Osteoblast (primary cell): ENCODE results near the gene BAIAP3. TPM values are rescaled to one million over a fixed set of nuclear protein-coding genes. Genes with fewer than 3 reads are reported as not detected.

Source experiments
- DNase-seq: peaks from one replicate; pipeline ENCODE4 v3.0.0; 2011; ENCODE audit warnings: low spot score, mixed read lengths; ENCODE audit not compliant: insufficient read length; ENCODE audit errors: missing footprints
- H2AFZ ChIP-seq: 2 replicates; pipeline ENCODE4 v1.6.0; 2011; ENCODE audit warnings: mild to moderate bottlenecking, low read length
- H3K27ac ChIP-seq: 2 replicates; pipeline ENCODE4 v1.5.1; 2011; ENCODE audit warnings: mild to moderate bottlenecking, low read depth, low read length, moderate library complexity
- H3K27me3 ChIP-seq: 2 replicates; pipeline ENCODE4 v1.6.0; 2012; ENCODE audit warnings: mild to moderate bottlenecking, control low read depth, inconsistent platforms, low read length, moderate library complexity; ENCODE audit not compliant: insufficient read depth
- H3K36me3 ChIP-seq: 2 replicates; pipeline ENCODE4 v1.5.1; 2011; ENCODE audit warnings: mild to moderate bottlenecking, low read length, control low read depth, moderate library complexity; ENCODE audit not compliant: insufficient read depth
- H3K4me1 ChIP-seq: 2 replicates; pipeline ENCODE4 v1.5.1; 2011; ENCODE audit warnings: mild to moderate bottlenecking, low read length, control low read depth, moderate library complexity; ENCODE audit not compliant: insufficient read depth
- H3K4me2 ChIP-seq: 2 replicates; pipeline ENCODE4 v1.6.0; 2011; ENCODE audit warnings: mild to moderate bottlenecking, low read length; ENCODE audit not compliant: insufficient read depth
- H3K4me3 ChIP-seq: fragments of 200-600 bp; sonication (generic); 3 replicates; pipeline ENCODE4 v1.5.1; 2012; ENCODE audit warnings: mild to moderate bottlenecking, low read length, inconsistent platforms; ENCODE audit not compliant: insufficient read depth
- H3K79me2 ChIP-seq: 2 replicates; pipeline ENCODE4 v1.6.0; 2012; ENCODE audit warnings: mild to moderate bottlenecking, low read length, control low read depth, inconsistent platforms; ENCODE audit not compliant: insufficient read depth
- H3K9me3 ChIP-seq: 2 replicates; pipeline ENCODE4 v1.5.1; 2011; ENCODE audit warnings: low read depth, low read length, control low read depth
- H4K20me1 ChIP-seq: 2 replicates; pipeline ENCODE4 v1.6.0; 2012; ENCODE audit warnings: mild to moderate bottlenecking, low read length, control low read depth; ENCODE audit not compliant: insufficient read depth
- total RNA-seq: library from RNA; depleted of rRNA; stranded (reverse); fragments of >200 nt; gene quantifications from 2 replicates; pipeline ENCODE4 v1.2.3, GENCODE V29; 2012
- TF ChIP-seq, protein P1 (sequence below): IDR thresholded peaks from 2 replicates; pipeline ENCODE4 v1.5.1; 2011; ENCODE audit warnings: mild to moderate bottlenecking, low read depth, low read length, moderate library complexity; ENCODE audit errors: extremely low read depth

The BAIAP3 gene
- total RNA-seq, 1 donor: under 0.01 TPM

DNA sequence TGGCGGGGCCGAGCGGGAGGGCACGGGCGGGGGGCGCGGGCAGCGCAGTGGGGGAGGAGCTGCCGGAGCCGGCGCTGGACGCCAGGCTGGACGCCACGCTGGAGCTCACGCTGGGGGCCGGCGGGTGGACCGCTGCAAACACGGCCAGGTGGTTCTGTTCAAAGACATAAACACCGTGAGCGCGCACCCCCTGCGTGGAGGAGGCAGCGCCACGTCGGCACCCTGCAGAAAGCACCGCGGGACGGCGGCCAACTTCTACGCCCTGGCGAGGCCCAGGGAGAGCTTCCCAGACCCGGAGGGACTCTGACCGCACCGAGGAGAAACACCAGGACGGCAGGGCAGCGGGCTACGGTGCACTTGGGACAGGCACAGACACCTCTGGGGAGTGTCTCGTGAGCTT lies 51.8 kb downstream of the BAIAP3 start:
- Histone ChIP-seq H3K4me1 (no peaks in the 10 kb centered on the region), H3K27me3 (no peaks in the 10 kb centered on the region), H2AFZ (no peak overlapping the region), H3K27ac (no peak overlapping the region), H4K20me1 (no peaks in the 10 kb centered on the region), H3K79me2 (no peaks in the 10 kb centered on the region), H3K36me3 (peaks cover 1% of the 10 kb centered on the region), H3K9me3 (no peaks in the 10 kb centered on the region), H3K4me2 (no peak overlapping the region), H3K4me3 (no peak overlapping the region)
- TF ChIP-seq, protein P1, sequence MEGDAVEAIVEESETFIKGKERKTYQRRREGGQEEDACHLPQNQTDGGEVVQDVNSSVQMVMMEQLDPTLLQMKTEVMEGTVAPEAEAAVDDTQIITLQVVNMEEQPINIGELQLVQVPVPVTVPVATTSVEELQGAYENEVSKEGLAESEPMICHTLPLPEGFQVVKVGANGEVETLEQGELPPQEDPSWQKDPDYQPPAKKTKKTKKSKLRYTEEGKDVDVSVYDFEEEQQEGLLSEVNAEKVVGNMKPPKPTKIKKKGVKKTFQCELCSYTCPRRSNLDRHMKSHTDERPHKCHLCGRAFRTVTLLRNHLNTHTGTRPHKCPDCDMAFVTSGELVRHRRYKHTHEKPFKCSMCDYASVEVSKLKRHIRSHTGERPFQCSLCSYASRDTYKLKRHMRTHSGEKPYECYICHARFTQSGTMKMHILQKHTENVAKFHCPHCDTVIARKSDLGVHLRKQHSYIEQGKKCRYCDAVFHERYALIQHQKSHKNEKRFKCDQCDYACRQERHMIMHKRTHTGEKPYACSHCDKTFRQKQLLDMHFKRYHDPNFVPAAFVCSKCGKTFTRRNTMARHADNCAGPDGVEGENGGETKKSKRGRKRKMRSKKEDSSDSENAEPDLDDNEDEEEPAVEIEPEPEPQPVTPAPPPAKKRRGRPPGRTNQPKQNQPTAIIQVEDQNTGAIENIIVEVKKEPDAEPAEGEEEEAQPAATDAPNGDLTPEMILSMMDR: no peak
- DNase-seq: no peak

DNA sequence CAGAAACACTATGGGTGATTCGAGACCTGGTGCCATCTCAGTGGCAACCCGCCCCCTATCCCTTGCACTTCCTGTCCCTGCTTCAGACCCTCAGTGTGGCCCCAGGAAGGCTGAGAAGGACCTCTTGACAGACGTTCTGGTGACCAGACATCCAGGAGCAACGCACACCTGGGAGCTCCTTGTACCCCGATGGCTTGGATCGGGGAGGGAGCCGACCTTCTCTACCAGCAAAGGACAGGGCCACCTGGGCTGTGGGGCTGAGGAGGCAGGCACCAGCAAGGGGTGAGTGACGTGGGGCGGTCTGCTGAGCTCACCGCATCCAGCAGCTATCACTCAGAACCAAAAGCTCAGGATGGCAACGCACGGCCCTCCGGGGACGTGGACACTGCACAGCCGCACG lies 53.9 kb downstream of the BAIAP3 start:
- DNase-seq: no peak
- no peak overlapping the region for H3K4me3 ChIP-seq
- no peaks in the 10 kb centered on the region for H3K27me3 ChIP-seq
- no peaks in the 10 kb centered on the region for H3K9me3 ChIP-seq
- H3K4me1 ChIP-seq: no peaks in the 10 kb centered on the region
- no peak overlapping the region for H2AFZ ChIP-seq
- H3K79me2 ChIP-seq: no peaks in the 10 kb centered on the region
- peaks cover 7% of the 10 kb centered on the region for H3K36me3 ChIP-seq
- TF ChIP-seq, protein P1: no peak
- H3K27ac ChIP-seq: no peak overlapping the region
- no peaks in the 10 kb centered on the region for H4K20me1 ChIP-seq
- no peak overlapping the region for H3K4me2 ChIP-seq

DNA sequence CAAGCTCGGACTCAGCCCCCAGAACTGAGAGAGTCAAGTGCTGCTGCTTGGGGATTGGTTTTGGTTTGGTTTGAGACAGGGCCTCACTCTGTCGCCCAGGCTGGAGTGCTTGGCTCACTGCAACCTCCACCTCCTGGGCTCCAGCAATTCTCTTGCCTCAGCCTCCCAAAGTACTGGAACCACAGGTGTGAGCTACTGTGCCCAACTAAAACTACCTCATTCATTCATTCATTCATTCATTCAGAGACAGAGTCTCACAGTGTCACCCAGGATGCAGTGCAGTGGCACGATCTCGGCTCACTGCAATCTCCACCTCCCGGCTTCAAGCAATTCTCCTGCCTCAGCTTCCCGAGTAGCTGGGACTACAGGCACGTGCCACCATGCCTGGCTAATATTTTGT lies 56.3 kb downstream of the BAIAP3 start:
- Histone ChIP-seq H3K27me3 (no peaks in the 10 kb centered on the region), H3K9me3 (no peaks in the 10 kb centered on the region), H3K4me1 (no peaks in the 10 kb centered on the region), H3K79me2 (no peaks in the 10 kb centered on the region), H3K4me3 (no peak overlapping the region), H4K20me1 (no peaks in the 10 kb centered on the region), H3K4me2 (no peak overlapping the region), H3K36me3 (peaks cover 7% of the 10 kb centered on the region), H3K27ac (no peak overlapping the region), H2AFZ (no peak overlapping the region)
- no peak for DNase-seq
- TF ChIP-seq, protein P1: no peak

DNA sequence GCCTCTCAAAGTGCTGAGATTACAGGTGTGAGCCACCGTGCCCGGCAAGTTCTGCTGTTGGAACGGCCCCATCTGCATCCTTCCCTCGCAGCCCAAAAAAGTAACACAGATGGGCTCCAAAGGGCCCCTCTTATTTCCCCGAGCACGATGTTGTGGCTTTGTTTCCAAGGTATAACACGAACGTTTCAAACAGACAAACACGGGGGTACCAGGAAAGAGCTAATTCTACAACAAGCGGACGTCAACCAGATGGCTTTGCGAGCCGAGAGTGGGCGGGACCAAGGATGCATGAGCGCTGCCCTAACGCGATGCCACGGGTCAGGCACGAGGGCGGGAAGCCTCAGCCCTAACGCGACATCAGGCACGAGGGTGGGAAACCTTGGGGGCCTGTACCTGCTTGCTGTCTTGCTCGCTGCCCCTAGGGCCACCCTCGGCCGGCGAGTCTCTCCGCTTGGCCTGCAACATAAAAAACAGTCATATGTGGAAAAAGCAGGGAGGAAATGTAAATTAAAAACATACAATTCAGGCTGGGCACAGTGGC lies 56.9 kb downstream of the BAIAP3 start:
- no peak for DNase-seq
- Histone ChIP-seq H3K36me3 (peaks cover 7% of the 10 kb centered on the region), H2AFZ (no peak overlapping the region), H3K4me2 (no peak overlapping the region), H3K27ac (no peak overlapping the region), H3K79me2 (no peaks in the 10 kb centered on the region), H3K9me3 (no peaks in the 10 kb centered on the region), H3K27me3 (no peaks in the 10 kb centered on the region), H3K4me3 (no peak overlapping the region), H4K20me1 (no peaks in the 10 kb centered on the region), H3K4me1 (no peaks in the 10 kb centered on the region)
- TF ChIP-seq, protein P1: no peak
